HG03108 (cell line): Measurements from ENCODE around the gene KCNJ6.
"Not testable (repeated sequence)": the region's sequence is repeated elsewhere in the genome, so short reads cannot be mapped to it uniquely, and the experiment has no call there.

Experiments
- ATAC-seq: cut with Tn5 transposase; IDR thresholded peaks from one replicate; pipeline ENCODE4 v1.9.1; 2021; ENCODE audit warnings: moderate library complexity; ENCODE audit not compliant: unreplicated experiment

The KCNJ6 gene

GRCh38 chr21:37784591-37785318 is 131.5 kb downstream of the KCNJ6 start:
- ATAC-seq, result no peak

- ATAC-seq, result no peak
These were observed 133.2 kb downstream of the KCNJ6 start for GRCh38 chr21:37783016-37783415.

GRCh38 chr21:37780991-37781983 is 135.0 kb downstream of the KCNJ6 start:
- ATAC-seq, result no peak

- ATAC-seq, result no peak
These were observed 145.1 kb downstream of the KCNJ6 start for GRCh38 chr21:37771181-37771580.

GRCh38 chr21:37770461-37770860 is 145.8 kb downstream of the KCNJ6 start:
- no peak for ATAC-seq

GRCh38 chr21:37769656-37770055 is 146.6 kb downstream of the KCNJ6 start:
- ATAC-seq, result no peak

GRCh38 chr21:37767984-37768383 is 148.3 kb downstream of the KCNJ6 start:
- no peak for ATAC-seq

- ATAC-seq, result no peak
These were observed 150.1 kb downstream of the KCNJ6 start for GRCh38 chr21:37766129-37766528.

- ATAC-seq, result no peak
These were observed 150.9 kb downstream of the KCNJ6 start for GRCh38 chr21:37765221-37765900.

GRCh38 chr21:37764691-37765090 is 151.6 kb downstream of the KCNJ6 start:
- no peak for ATAC-seq

GRCh38 chr21:37763298-37763697 is 153.0 kb downstream of the KCNJ6 start:
- ATAC-seq, result no peak

- ATAC-seq, result no peak
These were observed 153.7 kb downstream of the KCNJ6 start for GRCh38 chr21:37762606-37763005.

- not testable (repeated sequence) for ATAC-seq
These were observed 154.9 kb downstream of the KCNJ6 start for GRCh38 chr21:37761406-37761805.

GRCh38 chr21:37759777-37760176 is 156.5 kb downstream of the KCNJ6 start:
- no peak for ATAC-seq

- ATAC-seq, result no peak
These were observed 157.3 kb downstream of the KCNJ6 start for GRCh38 chr21:37758982-37759381.

- ATAC-seq, result no peak
These were observed 158.5 kb downstream of the KCNJ6 start for GRCh38 chr21:37757606-37758376.

- no peak for ATAC-seq
These were observed 163.1 kb downstream of the KCNJ6 start for GRCh38 chr21:37753122-37753599.

GRCh38 chr21:37751268-37751975 is 164.8 kb downstream of the KCNJ6 start:
- ATAC-seq, result no peak

- ATAC-seq, result no peak
These were observed 167.1 kb downstream of the KCNJ6 start for GRCh38 chr21:37749132-37749531.

- ATAC-seq, result no peak
These were observed 167.9 kb downstream of the KCNJ6 start for GRCh38 chr21:37748351-37748750.
